Stomach (tissue), 4 donors: ENCODE results near the gene SSUH2.

Experiments used
- POLR2A ChIP-seq, 4 donors: fragments of 450-650 bp; IDR thresholded peaks; one replicate each; pipeline ENCODE4 v1.6.1; 2016; ENCODE audit warnings: antibody characterized with exemption in 4 of 4, control low read depth in 2 of 4, mild to moderate bottlenecking in 1 of 4, moderate library complexity in 1 of 4
- POLR2AphosphoS5 ChIP-seq, 3 donors: sonication (generic); formaldehyde crosslinking; IDR thresholded peaks; one replicate each; pipeline ENCODE4 v1.6.1; 2016; ENCODE audit warnings: antibody characterized with exemption in 3 of 3

GRCh38 chr3:8632402-8633237 is 12.0 kb downstream of the SSUH2 start:
- TF ChIP-seq POLR2AphosphoS5 (IDR thresholded peaks at IDR 0.05) (no peak), POLR2A (IDR thresholded peaks at IDR 0.05) (no peak)
